Measurements from ENCODE around the gene APOBEC3F.

DNA sequence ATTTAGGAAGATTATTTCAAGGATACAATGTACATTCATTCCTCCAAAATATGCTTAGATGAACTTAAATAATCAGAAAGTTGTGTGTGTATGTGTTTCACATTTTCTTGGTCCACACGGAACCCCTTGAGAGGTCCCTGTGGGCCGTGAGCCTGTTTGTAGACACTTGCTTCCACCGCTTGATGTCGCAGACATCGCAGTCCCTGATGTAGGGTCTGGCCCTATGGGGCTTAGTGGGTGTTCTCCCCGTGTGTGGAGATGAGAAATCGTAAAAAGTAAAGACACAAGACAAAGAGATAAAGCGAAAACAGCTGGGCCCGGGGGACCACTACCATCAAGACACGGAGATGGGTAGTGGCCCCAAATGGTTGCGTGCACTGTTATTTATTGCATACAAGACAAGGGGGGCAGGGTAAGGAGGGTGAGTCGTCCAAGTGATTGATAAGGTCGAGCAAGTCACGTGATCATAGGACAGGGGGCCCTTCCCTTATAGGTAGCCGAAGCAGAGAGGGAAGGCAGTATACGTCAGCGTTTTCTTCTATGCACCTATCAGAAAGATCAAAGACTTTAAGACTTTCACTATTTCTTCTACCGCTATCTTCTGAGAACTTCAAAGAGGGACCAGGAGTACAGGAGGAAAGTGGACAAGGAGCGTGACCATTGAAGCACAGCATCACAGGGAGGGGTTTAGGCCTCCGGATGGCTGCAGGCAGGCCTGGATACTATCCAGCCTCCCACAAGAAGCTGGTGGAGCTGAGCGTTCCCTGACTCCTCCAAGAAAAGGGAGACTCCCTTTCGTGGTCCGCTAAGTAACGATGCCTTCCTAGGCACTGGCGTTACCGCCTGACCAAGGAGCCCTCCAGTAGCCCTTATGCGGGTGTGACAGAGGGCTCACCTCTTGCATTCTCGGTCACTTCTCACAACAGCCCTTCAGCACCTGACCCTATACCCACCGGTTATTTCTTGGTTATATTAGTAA lies 27.8 kb upstream of the APOBEC3F start:
- TF ChIP-seq, protein P1, sequence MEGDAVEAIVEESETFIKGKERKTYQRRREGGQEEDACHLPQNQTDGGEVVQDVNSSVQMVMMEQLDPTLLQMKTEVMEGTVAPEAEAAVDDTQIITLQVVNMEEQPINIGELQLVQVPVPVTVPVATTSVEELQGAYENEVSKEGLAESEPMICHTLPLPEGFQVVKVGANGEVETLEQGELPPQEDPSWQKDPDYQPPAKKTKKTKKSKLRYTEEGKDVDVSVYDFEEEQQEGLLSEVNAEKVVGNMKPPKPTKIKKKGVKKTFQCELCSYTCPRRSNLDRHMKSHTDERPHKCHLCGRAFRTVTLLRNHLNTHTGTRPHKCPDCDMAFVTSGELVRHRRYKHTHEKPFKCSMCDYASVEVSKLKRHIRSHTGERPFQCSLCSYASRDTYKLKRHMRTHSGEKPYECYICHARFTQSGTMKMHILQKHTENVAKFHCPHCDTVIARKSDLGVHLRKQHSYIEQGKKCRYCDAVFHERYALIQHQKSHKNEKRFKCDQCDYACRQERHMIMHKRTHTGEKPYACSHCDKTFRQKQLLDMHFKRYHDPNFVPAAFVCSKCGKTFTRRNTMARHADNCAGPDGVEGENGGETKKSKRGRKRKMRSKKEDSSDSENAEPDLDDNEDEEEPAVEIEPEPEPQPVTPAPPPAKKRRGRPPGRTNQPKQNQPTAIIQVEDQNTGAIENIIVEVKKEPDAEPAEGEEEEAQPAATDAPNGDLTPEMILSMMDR (conservative IDR thresholded peaks at IDR 0.05) = no peak
- no peak for TF ChIP-seq ZFX (IDR thresholded peaks at IDR 0.05)

Measured in C4-2B (cell line).